NT2/D1 (cell line): ENCODE measurements around the gene RAP1GAP.
A peak's percentile ranks its signal among the peaks of the same experiment; 100 is the strongest.

ENCODE experiments used
- DNase-seq: peaks from one replicate; pipeline ENCODE4 v3.0.0-alpha.2; 2011; ENCODE audit warnings: low read depth, low spot score
- H3K27me3 ChIP-seq: 2 replicates; pipeline ENCODE4 v1.6.0; 2011; ENCODE audit warnings: mild to moderate bottlenecking; ENCODE audit not compliant: insufficient read length, insufficient read depth
- H3K36me3 ChIP-seq: 2 replicates; pipeline ENCODE4 v1.6.1; 2011; ENCODE audit warnings: mild to moderate bottlenecking, low read length, mixed read lengths; ENCODE audit not compliant: insufficient read depth, insufficient read length
- H3K4me1 ChIP-seq: 2 replicates; pipeline ENCODE4 v1.5.1; 2011; ENCODE audit not compliant: insufficient read depth, insufficient read length
- H3K4me3 ChIP-seq: 2 replicates; pipeline ENCODE4 v1.5.1; 2011; ENCODE audit warnings: low read depth; ENCODE audit not compliant: insufficient read length
- H3K9ac ChIP-seq: 2 replicates; pipeline ENCODE4 v1.6.0; 2011; ENCODE audit warnings: low read depth; ENCODE audit not compliant: insufficient read length
- H3K9me3 ChIP-seq: 2 replicates; pipeline ENCODE4 v1.5.1; 2011; ENCODE audit warnings: mild to moderate bottlenecking, low read length; ENCODE audit not compliant: insufficient read depth
- SUZ12 ChIP-seq: IDR thresholded peaks from 2 replicates; pipeline ENCODE4 v1.6.1; 2011; ENCODE audit not compliant: insufficient read length, insufficient read depth; ENCODE audit errors: extremely low read depth
- YY1 ChIP-seq: IDR thresholded peaks from 2 replicates; pipeline ENCODE4 v1.6.1; 2011; ENCODE audit not compliant: insufficient read length, insufficient read depth
- ZNF274 ChIP-seq: IDR thresholded peaks from 2 replicates; pipeline ENCODE4 v1.6.1; 2011; ENCODE audit warnings: mild to moderate bottlenecking, low read depth, low read length

The RAP1GAP gene

DNA sequence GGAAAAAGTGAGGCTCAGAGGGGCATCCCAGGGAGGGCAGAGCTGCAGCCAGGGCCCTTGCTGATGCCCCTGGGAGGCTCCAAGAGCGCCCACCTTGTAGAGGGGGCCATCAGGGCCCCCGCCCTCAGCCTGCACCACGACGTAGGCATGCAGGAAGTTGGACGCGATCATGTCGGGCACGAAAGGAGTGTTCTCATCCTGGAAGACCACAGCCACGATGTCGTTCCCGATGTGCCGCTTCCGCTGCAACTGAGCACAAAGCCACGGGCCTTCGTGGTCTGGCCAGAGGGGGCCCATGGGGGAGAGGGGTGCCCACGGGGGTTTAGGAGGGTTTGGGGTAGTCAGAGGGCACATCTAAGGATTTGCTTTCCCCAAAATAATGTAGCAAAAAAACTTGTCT is 59.1 kb downstream of the RAP1GAP start:
- TF ChIP-seq ZNF274: no peak
- no peak for TF ChIP-seq SUZ12
- TF ChIP-seq YY1: no peak
- Histone ChIP-seq H3K27me3 (no peaks in the 10 kb centered on the region), H3K36me3 (no peaks in the 10 kb centered on the region), H3K4me3 (no peak overlapping the region), H3K9ac (no peak overlapping the region), H3K4me1 (peaks cover 5% of the 10 kb centered on the region), H3K9me3 (no peaks in the 10 kb centered on the region)
- no peak for DNase-seq

DNA sequence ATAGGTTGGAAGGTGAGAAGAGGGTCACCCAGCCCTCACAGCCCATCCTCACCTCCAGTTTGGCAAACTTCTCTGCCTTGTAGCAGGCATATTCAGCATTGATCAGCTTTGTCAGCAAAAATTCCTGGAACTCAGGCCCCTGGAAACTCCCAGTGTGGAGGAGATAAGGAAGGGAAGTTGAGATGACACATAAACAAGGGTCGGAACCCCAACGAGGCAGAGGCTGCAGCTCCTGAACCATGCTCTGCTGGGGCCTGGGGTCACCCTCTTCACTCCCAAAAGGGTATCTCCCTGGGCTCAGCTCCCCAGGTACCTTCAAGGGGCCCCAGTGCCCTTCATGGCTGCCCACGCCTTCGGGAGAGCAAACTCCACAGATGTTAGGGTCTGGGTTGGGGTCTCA is 60.4 kb downstream of the RAP1GAP start:
- Histone ChIP-seq H3K4me1 (peaks cover 6% of the 10 kb centered on the region), H3K36me3 (no peaks in the 10 kb centered on the region), H3K9me3 (no peaks in the 10 kb centered on the region), H3K4me3 (no peak overlapping the region), H3K27me3 (no peaks in the 10 kb centered on the region), H3K9ac (peak overlapping the region; percentile 32)
- no peak for TF ChIP-seq ZNF274
- no peak for TF ChIP-seq SUZ12
- no peak for TF ChIP-seq YY1
- DNase-seq: no peak

DNA sequence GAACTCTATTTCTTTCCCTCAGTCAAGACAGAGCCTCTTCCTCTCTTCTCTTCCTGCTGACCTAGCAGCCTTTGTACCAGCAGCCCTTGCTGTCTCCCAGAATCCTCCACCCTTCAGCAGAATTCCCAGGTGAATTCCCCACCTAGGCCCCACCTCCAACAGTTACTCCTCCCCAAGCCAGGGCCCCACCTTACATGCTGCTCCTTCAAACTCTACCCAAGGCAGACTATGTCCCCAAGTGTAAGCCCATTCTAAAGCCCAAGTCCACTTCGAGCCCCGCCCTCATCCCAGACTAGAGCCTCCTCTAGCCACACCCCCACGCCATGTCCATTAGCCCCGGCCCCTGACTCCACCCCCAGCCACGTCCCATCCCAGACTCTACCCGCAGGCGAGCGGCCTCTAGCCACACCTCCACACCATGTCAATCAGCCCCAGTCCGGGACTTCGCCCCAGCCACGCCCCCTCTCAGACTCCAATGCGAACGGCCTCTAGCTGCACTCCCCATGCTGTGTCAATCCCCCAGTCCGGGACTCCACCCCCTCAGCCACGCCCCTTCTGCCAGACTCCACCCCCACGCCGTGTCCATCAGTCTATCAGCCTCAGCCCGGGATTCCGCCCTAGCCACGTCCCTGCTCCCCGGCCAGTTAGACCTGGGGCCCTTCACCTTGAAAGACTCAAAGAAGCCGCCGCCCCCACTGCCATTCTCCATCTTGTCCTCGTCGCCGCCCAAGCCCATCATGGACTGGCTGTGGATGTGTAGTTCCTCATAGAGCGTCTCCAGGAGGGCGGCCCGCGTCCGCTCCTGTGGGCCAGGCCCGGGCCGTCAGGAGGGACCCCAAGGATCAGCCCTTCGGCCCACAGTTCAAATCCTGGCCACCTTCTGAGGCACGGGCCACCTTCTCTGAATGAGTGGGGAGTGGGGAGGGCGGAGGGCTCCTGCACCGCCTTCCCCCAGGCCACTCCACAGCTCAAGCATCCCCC is 61.3 kb downstream of the RAP1GAP start:
- H3K27me3 ChIP-seq: no peaks in the 10 kb centered on the region
- peaks cover 6% of the 10 kb centered on the region for H3K4me1 ChIP-seq
- no peak overlapping the region for H3K9ac ChIP-seq
- no peaks in the 10 kb centered on the region for H3K36me3 ChIP-seq
- TF ChIP-seq YY1: no peak
- TF ChIP-seq ZNF274: no peak
- no peak for TF ChIP-seq SUZ12
- peak; percentile 91 for DNase-seq
- no peaks in the 10 kb centered on the region for H3K9me3 ChIP-seq
- no peak overlapping the region for H3K4me3 ChIP-seq

DNA sequence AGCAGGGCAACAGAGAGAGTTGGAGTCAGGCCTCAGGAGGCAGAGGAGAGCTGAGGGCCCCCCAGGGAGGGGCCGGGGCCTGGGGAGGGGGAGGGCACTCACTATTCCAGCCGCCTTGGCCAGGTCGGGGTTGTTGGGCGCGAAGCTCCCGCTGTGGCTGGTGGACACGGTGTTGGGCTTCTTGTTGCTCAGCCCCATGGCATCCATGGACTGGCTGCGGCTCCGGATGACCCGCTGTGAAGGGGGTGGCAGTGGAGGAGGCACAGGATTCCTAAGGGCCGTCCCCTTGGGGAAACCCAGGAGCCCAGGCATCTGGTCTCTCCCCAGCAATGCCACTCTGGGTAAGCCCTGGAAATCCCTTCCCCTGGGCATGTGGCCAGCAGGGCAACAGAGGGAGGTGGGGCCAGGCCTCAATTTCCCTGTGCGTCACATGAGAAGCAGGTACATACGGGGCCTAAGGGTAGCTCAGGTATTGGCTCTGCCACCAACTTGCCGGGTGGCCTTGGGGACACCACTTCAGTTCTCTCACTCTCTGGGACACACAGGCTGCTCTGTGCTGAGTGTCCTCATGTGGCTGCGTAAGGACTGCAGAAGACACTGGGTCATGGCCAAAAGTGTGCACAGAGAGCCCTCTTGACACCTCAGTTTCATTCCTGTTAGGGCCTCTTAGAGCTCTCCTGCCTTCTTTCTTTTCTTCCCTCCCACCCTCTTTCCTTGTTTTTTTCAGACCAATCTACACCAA is 63.0 kb downstream of the RAP1GAP start:
- no peaks in the 10 kb centered on the region for H3K36me3 ChIP-seq
- H3K9me3 ChIP-seq: no peaks in the 10 kb centered on the region
- no peak overlapping the region for H3K4me3 ChIP-seq
- no peaks in the 10 kb centered on the region for H3K27me3 ChIP-seq
- TF ChIP-seq YY1 (no peak), SUZ12 (no peak), ZNF274 (no peak)
- DNase-seq: no peak
- no peak overlapping the region for H3K9ac ChIP-seq
- peaks cover 6% of the 10 kb centered on the region for H3K4me1 ChIP-seq

DNA sequence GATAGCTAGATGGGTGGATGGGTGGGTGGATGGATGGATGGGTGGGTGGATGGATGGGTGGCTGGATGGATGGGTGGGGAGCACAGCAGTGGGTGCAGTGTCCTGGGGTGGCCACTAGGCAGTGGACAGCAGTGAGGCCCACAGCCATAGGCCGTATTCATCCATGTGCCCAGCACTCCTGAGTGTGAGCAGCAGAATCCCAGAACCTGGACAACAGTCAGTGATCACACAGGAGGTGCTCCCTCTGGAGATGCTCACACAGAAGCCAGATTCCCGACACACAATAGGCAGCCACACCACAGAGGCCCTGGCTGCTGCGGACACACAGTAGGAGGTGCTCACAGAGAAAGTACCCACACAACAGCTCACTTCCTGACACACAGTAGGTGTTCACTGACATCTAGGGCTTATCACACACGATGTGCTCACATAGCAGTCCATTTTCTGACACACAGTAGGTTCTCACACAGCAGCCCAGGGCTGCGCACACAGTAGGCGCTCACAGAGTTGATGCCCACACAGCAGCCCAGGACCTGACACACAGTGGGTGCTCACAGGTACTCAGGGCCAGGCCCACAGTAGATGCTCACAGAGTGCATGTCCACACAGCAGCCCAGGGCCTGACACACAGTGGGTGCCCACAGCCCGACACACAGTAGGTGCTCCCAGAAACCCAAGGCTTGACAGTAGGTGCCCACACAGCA is 64.0 kb downstream of the RAP1GAP start:
- TF ChIP-seq SUZ12 (no peak), ZNF274 (no peak), YY1 (no peak)
- no peak overlapping the region for H3K4me3 ChIP-seq
- H3K4me1 ChIP-seq: peaks cover 6% of the 10 kb centered on the region
- H3K27me3 ChIP-seq: no peaks in the 10 kb centered on the region
- H3K36me3 ChIP-seq: no peaks in the 10 kb centered on the region
- no peak for DNase-seq
- no peak overlapping the region for H3K9ac ChIP-seq
- H3K9me3 ChIP-seq: no peaks in the 10 kb centered on the region

DNA sequence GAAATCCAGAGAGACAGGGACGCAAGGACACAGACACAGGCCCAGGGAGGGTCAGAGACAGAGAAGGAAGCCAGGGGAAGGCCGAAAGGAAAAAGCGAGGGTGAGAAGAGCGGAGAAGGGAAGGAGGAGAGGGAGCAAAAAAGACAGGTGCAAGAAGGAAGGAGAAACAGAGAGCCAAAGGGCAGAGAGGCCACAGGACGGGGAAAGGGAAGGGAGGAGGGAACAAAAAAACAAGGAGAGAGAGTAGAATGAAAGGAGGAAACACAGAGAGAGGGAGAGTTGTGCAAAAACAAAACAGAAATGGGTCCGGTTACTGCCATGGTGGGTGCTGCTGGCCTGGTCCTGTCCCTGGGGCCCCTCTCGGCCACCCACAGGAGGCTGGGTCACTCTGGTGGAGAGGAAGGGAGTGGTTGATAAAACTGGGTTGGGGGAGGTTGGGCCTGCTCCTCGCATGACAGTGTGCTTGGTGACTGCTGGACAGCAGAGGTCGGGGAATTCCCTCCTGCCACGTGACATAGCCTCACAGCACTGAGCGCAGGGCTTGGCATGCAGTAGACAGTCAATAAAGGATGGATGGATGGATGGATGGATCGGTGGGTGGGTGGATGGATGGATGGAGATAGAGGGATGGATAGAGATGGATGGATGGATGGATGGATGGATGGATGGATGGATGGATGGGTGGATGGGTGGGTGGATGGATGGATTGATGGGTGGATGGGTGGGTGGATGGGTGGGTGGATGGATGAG is 64.8 kb downstream of the RAP1GAP start:
- Histone ChIP-seq H3K9me3 (no peaks in the 10 kb centered on the region), H3K9ac (no peak overlapping the region), H3K4me1 (peaks cover 6% of the 10 kb centered on the region), H3K36me3 (no peaks in the 10 kb centered on the region), H3K4me3 (no peak overlapping the region), H3K27me3 (no peaks in the 10 kb centered on the region)
- no peak for DNase-seq
- TF ChIP-seq SUZ12 (no peak), YY1 (no peak), ZNF274 (no peak)
